Measurements from ENCODE around the gene TRIM39.

Gene TRIM39

GRCh38 chr6:30319146-30319835 lies 7.4 kb upstream of the TRIM39 start:
- no peak for TF ChIP-seq CTCF (IDR thresholded peaks at IDR 0.05; ENCODE audit: insufficient read depth, low read depth, low read length, missing control alignments)
- no peak overlapping the region for H3K4me3 ChIP-seq (ENCODE audit: low read length)
- no peak for DNase-seq (ENCODE audit: low read depth)

- no peak overlapping the region for H3K4me3 ChIP-seq (ENCODE audit: low read length)
- no peak for TF ChIP-seq CTCF (IDR thresholded peaks at IDR 0.05; ENCODE audit: insufficient read depth, low read depth, low read length, missing control alignments)
- no peak for DNase-seq (ENCODE audit: low read depth)
Observed at GRCh38 chr6:30321692-30322388, 4.9 kb upstream of the TRIM39 start.

GRCh38 chr6:30322527-30323501 lies 3.9 kb upstream of the TRIM39 start:
- peak; percentile 34 for DNase-seq (ENCODE audit: low read depth)
- no peak for TF ChIP-seq CTCF (IDR thresholded peaks at IDR 0.05; ENCODE audit: insufficient read depth, low read depth, low read length, missing control alignments)
- no peak overlapping the region for H3K4me3 ChIP-seq (ENCODE audit: low read length)

GRCh38 chr6:30323806-30324205 lies 2.9 kb upstream of the TRIM39 start:
- H3K4me3 ChIP-seq (ENCODE audit: low read length): no peak overlapping the region
- no peak for TF ChIP-seq CTCF (IDR thresholded peaks at IDR 0.05; ENCODE audit: insufficient read depth, low read depth, low read length, missing control alignments)
- DNase-seq (ENCODE audit: low read depth): peak; percentile 48

- peak overlapping the region; percentile 86 for H3K4me3 ChIP-seq (ENCODE audit: low read length)
- TF ChIP-seq CTCF (IDR thresholded peaks at IDR 0.05; ENCODE audit: insufficient read depth, low read depth, low read length, missing control alignments): no peak
- DNase-seq (ENCODE audit: low read depth): peak; percentile 83
Observed at GRCh38 chr6:30325150-30325872, 1.4 kb upstream of the TRIM39 start.

GRCh38 chr6:30325873-30326525 lies 728 bp upstream of the TRIM39 start:
- peak; percentile 87 for DNase-seq (ENCODE audit: low read depth)
- H3K4me3 ChIP-seq (ENCODE audit: low read length): peak overlapping the region; percentile 86
- no peak for TF ChIP-seq CTCF (IDR thresholded peaks at IDR 0.05; ENCODE audit: insufficient read depth, low read depth, low read length, missing control alignments)
